ENCODE data around the gene STAMBPL1. TPM values are rescaled to one million over a fixed set of nuclear protein-coding genes. Genes with fewer than 3 reads are reported as not detected.

The STAMBPL1 gene
- total and polyA plus RNA-seq, 2 donors (not counting 3 experiments of a cell fraction or from before 2014, with no cell fraction given), result 0.70 to 1.8 TPM

GRCh38 chr10:88957381-88957780 is 77.3 kb downstream of the STAMBPL1 start:
- DNase-seq (ENCODE audit: low read depth, low spot score) (no peak), FAIRE-seq (no peak)
- Histone ChIP-seq H3K79me2 (ENCODE audit: control insufficient read depth, insufficient read depth, low read length) (no peaks in the 10 kb centered on the region), H3K4me3 (replicated peaks in 1 of 3; ENCODE audit: insufficient read depth in 1 of 3, low read depth in 1 of 3, low read length in 3 of 3) (no peak overlapping the region), H3K4me2 (ENCODE audit: insufficient read depth, low read length) (no peak overlapping the region), H3K9ac (replicated peaks; ENCODE audit: extremely low read depth, insufficient read depth, low read length) (no peak overlapping the region), H3K27ac (ENCODE audit: insufficient read depth, low read depth, low read length) (no peak overlapping the region), H3K9me1 (replicated peaks; ENCODE audit: control insufficient read depth, extremely low read depth, insufficient read depth, low read length) (no peaks in the 10 kb centered on the region), H3K4me1 (ENCODE audit: control insufficient read depth, extremely low read depth, insufficient read depth, low read length) (no peaks in the 10 kb centered on the region), H3K27me3 (ENCODE audit: control insufficient read depth in 2 of 2, insufficient read depth in 2 of 2, low read length in 2 of 2) (peaks cover 30 to 43% of the 10 kb centered on the region in 2 experiments), H3K9me3 (replicated peaks; ENCODE audit: control insufficient read depth, insufficient read depth, low read length) (no peaks in the 10 kb centered on the region), H4K20me1 (replicated peaks; ENCODE audit: control insufficient read depth, extremely low read depth, insufficient read depth, low read length) (no peaks in the 10 kb centered on the region), H3K36me3 (ENCODE audit: control insufficient read depth in 2 of 2, extremely low read depth in 1 of 2, insufficient read depth in 2 of 2, low read length in 2 of 2) (no peaks in the 10 kb centered on the region), H2AFZ (ENCODE audit: low read depth, low read length) (no peak overlapping the region)
- ChIA-PET POLR2A (no interaction called here), CTCF (interaction anchor here (0.6 kb wide), 1 partner anchor 121 kb away, joined by 3 read pairs; no protein-coding TSS in a partner anchor)
- intact Hi-C loops (cut with micrococcal nuclease) (no loop called here), dilution Hi-C loops (cut with MboI; ENCODE audit: extremely low pct_ligation_motif_present, low sequenced_read_pairs) (no loop called here)
- TF ChIP-seq JUN (IDR thresholded peaks at IDR 0.05; ENCODE audit: borderline replicate concordance, insufficient read depth, insufficient read length, low read depth) (no peak), POLR2A (IDR thresholded peaks at IDR 0.05; ENCODE audit: low read depth, low read length) (no peak), POLR2AphosphoS5 (IDR thresholded peaks at IDR 0.05; ENCODE audit: insufficient read depth, low read depth, low read length) (no peak), EZH2 (IDR thresholded peaks at IDR 0.05; ENCODE audit: borderline replicate concordance, low read depth, low read length, severe bottlenecking) (no peak), CTCF (IDR thresholded peaks at IDR 0.05; ENCODE audit: extremely low read depth in 1 of 2, insufficient read depth in 1 of 2, low read depth in 1 of 2, low read length in 2 of 2) (no peak), GATA2 (IDR thresholded peaks at IDR 0.05; ENCODE audit: insufficient read depth, insufficient read length, low read depth, low read length) (no peak), FOS (IDR thresholded peaks at IDR 0.05; ENCODE audit: borderline replicate concordance, insufficient read depth, low read length) (no peak), MYC (IDR thresholded peaks at IDR 0.05; ENCODE audit: low read depth, low read length) (no peak), MAX (IDR thresholded peaks at IDR 0.05; ENCODE audit: insufficient read depth, insufficient read length) (no peak)
- no TSS peak for BruUV-seq (replicated peaks)

Data from endothelial cell of umbilical vein (primary cell).